ENCODE results near the gene DUSP9.

GRCh38 chrX:153609917-153610835, 36.8 kb upstream of the DUSP9 start:
- peak; percentile 85 for TF ChIP-seq CTCF (conservative IDR thresholded peaks at IDR 0.05; ENCODE audit: low read depth, low read length)
- TF ChIP-seq EZH2 (IDR thresholded peaks at IDR 0.05; ENCODE audit: borderline replicate concordance, low read depth, low read length, poor library complexity, severe bottlenecking) = no peak

All from A673 (cell line).